CD4-positive, alpha-beta T cell (primary cell): ENCODE measurements around the gene ADAMTS3. TPM values are rescaled to one million over a fixed set of nuclear protein-coding genes. Genes with fewer than 3 reads are reported as not detected.

Experiments
- ATAC-seq: fragments of 200-7000 bp; cut with Tn5 transposase; one replicate; pipeline ENCODE4 v1.10.0; 2022; ENCODE audit warnings: mild to moderate bottlenecking; ENCODE audit not compliant: poor library complexity
- CTCF ChIA-PET: fragments of 350-600 bp; sonication (Branson Sonifier 250); formaldehyde crosslinking; loops from one replicate; lab custom pipeline; 2021; ENCODE audit warnings: antibody characterized with exemption, inconsistent platforms; lab: Charles Lee
- POLR2A ChIA-PET: fragments of 350-600 bp; sonication (Branson Sonifier 250); formaldehyde crosslinking; loops from one replicate; lab custom pipeline; 2021; ENCODE audit warnings: antibody characterized with exemption, inconsistent platforms; lab: Charles Lee
- DNase-seq, 14 experiments: peaks; one replicate each; pipeline ENCODE4 v3.0.0-alpha.2; 2013 to 2020; ENCODE audit warnings: mixed read lengths in 2 of 14
- H3K27ac ChIP-seq, 2 donors: one replicate each; pipeline versions ENCODE4 v1.5.1 to v1.7.0; 2013; ENCODE audit warnings: low read length in 2 of 2, low read depth in 1 of 2, mild to moderate bottlenecking in 1 of 2
- H3K27me3 ChIP-seq, 2 experiments: 1 replicate in 1 of 2; 2 replicates in 1 of 2; pipeline versions ENCODE4 v1.6.1 to v1.7.0; 2013; ENCODE audit warnings: low read length in 2 of 2, control low read depth in 1 of 2, mild to moderate bottlenecking in 1 of 2, moderate library complexity in 1 of 2; ENCODE audit not compliant: insufficient read depth in 2 of 2, control insufficient read depth in 1 of 2
- H3K36me3 ChIP-seq: one replicate; pipeline ENCODE4 v1.6.1; 2013; ENCODE audit warnings: low read length, control low read depth; ENCODE audit not compliant: insufficient read depth
- H3K4me1 ChIP-seq: one replicate; pipeline ENCODE4 v1.6.1; 2013; ENCODE audit warnings: low read length, control low read depth; ENCODE audit not compliant: insufficient read depth
- H3K4me3 ChIP-seq: one replicate; pipeline ENCODE4 v1.5.1; 2013; ENCODE audit warnings: mild to moderate bottlenecking, low read length, moderate library complexity
- H3K9me3 ChIP-seq, 2 experiments: 1 replicate in 1 of 2; 2 replicates in 1 of 2; pipeline versions ENCODE4 v1.6.1 to v1.7.0; 2013; ENCODE audit warnings: low read length in 2 of 2, mild to moderate bottlenecking in 2 of 2, control low read depth in 1 of 2, moderate library complexity in 1 of 2; ENCODE audit not compliant: control insufficient read depth in 1 of 2, insufficient read depth in 1 of 2
- H3K27ac Mint-ChIP-seq: one replicate; pipeline ENCODE4 v1.8.0; 2020; ENCODE audit warnings: mixed read lengths
- H3K27me3 Mint-ChIP-seq: one replicate; pipeline ENCODE4 v1.8.0; 2021; ENCODE audit warnings: mixed read lengths
- H3K36me3 Mint-ChIP-seq: one replicate; pipeline ENCODE4 v1.8.0; 2021; ENCODE audit warnings: low read depth, mixed read lengths
- H3K4me1 Mint-ChIP-seq: one replicate; pipeline ENCODE4 v1.8.0; 2021; ENCODE audit warnings: low read depth, mixed read lengths
- H3K4me3 Mint-ChIP-seq: one replicate; pipeline ENCODE4 v1.8.0; 2020; ENCODE audit warnings: mild to moderate bottlenecking, mixed read lengths
- H3K9me3 Mint-ChIP-seq: one replicate; pipeline ENCODE4 v1.8.0; 2020; ENCODE audit warnings: mixed read lengths
- CTCF ChIP-seq: fragments of 200-600 bp; IDR thresholded peaks from one replicate; pipeline ENCODE4 v1.8.0; 2022; ENCODE audit warnings: antibody characterized with exemption, mild to moderate bottlenecking
- intact Hi-C, 2 experiments: fragments of 100-400 bp; cut with DNase I in 1 of 2; cut with micrococcal nuclease in 1 of 2; formaldehyde crosslinking; loops; one replicate each; pipeline versions ENCODE4 v1.15.1 to v1.9.0; 2023 to 2025; cut with DNase I, micrococcal nuclease
- total RNA-seq, 174 experiments: library from RNA in 2 of 174; stranded (reverse) in 2 of 174; gene quantifications; one replicate each; pipeline ENCODE4 v1.2.3 and lab custom pipeline; 2021 to 2026

ADAMTS3 gene
- total RNA-seq, 2 experiments from 2014 or later = not detected

GRCh38 chr4:72290737-72291136 is 278.3 kb downstream of the ADAMTS3 start:
- H3K27ac ChIP-seq = no peak overlapping the region
- H3K9me3 ChIP-seq = no peaks in the 10 kb centered on the region
- no peak for DNase-seq
- no peak for TF ChIP-seq CTCF
- Mint-ChIP-seq H3K4me3 (no peak overlapping the region), H3K27me3 (peaks cover 7% of the 10 kb centered on the region), H3K36me3 (no peaks in the 10 kb centered on the region), H3K27ac (no peak overlapping the region), H3K4me1 (no peaks in the 10 kb centered on the region), H3K9me3 (no peaks in the 10 kb centered on the region)
- H3K4me3 ChIP-seq = no peak overlapping the region
- no peaks in the 10 kb centered on the region for H3K36me3 ChIP-seq
- CTCF ChIA-PET = no interaction called here
- POLR2A ChIA-PET = no interaction called here
- no peak for ATAC-seq
- H3K27me3 ChIP-seq = no peaks in the 10 kb centered on the region
- H3K4me1 ChIP-seq = no peaks in the 10 kb centered on the region
- intact Hi-C loops = loop anchor here in 1 of 2 experiments (10.0 kb wide), 1 partner anchor 1364 kb away; no protein-coding TSS in a partner anchor

- ChIA-PET POLR2A (no interaction called here), CTCF (no interaction called here)
- no peak for ATAC-seq
- no peak overlapping the region for H3K27ac ChIP-seq
- H3K4me1 ChIP-seq = no peaks in the 10 kb centered on the region
- Mint-ChIP-seq H3K36me3 (no peaks in the 10 kb centered on the region), H3K4me1 (no peaks in the 10 kb centered on the region), H3K9me3 (no peaks in the 10 kb centered on the region), H3K4me3 (no peak overlapping the region), H3K27ac (no peak overlapping the region), H3K27me3 (no peaks in the 10 kb centered on the region)
- H3K4me3 ChIP-seq = no peak overlapping the region
- H3K36me3 ChIP-seq = no peaks in the 10 kb centered on the region
- no peaks in the 10 kb centered on the region for H3K27me3 ChIP-seq
- no peaks in the 10 kb centered on the region for H3K9me3 ChIP-seq
- no peak for DNase-seq
- no peak for TF ChIP-seq CTCF
- intact Hi-C loops = no loop called here
Measured at GRCh38 chr4:72286910-72287309, 282.1 kb downstream of the ADAMTS3 start.

- no peaks in the 10 kb centered on the region for H3K36me3 Mint-ChIP-seq
- intact Hi-C loops = no loop called here
- H3K27me3 Mint-ChIP-seq = no peaks in the 10 kb centered on the region
- no peak for TF ChIP-seq CTCF
- H3K27ac Mint-ChIP-seq = no peak overlapping the region
- no peaks in the 10 kb centered on the region for H3K4me1 Mint-ChIP-seq
- H3K9me3 Mint-ChIP-seq = no peaks in the 10 kb centered on the region
- H3K4me3 Mint-ChIP-seq = no peak overlapping the region
- DNase-seq (no peak), ATAC-seq (no peak)
- Histone ChIP-seq H3K9me3 (no peaks in the 10 kb centered on the region), H3K27ac (no peak overlapping the region), H3K4me3 (no peak overlapping the region), H3K36me3 (no peaks in the 10 kb centered on the region), H3K4me1 (no peaks in the 10 kb centered on the region), H3K27me3 (no peaks in the 10 kb centered on the region)
- ChIA-PET POLR2A (no interaction called here), CTCF (no interaction called here)
Measured at GRCh38 chr4:72286185-72286584, 282.8 kb downstream of the ADAMTS3 start.
